GM19043 (cell line): Measurements from ENCODE around the gene TNFRSF14.
A peak's percentile ranks its signal among the peaks of the same experiment; 100 is the strongest.

Source experiments
- ATAC-seq: cut with Tn5 transposase; IDR thresholded peaks from one replicate; pipeline ENCODE4 v1.9.1; 2021; ENCODE audit warnings: low read depth; ENCODE audit not compliant: unreplicated experiment

The TNFRSF14 gene

GRCh38 chr1:2556277-2556677 is at the start of gene TNFRSF14:
TNFRSF14 (plus strand) TSS chr1:2556371; CDS start chr1:2556665, 294 bp downstream.
- peak; percentile 50 for ATAC-seq

- no peak for ATAC-seq
Observed at GRCh38 chr1:2506901-2507565, 49.1 kb upstream of the TNFRSF14 start.

- ATAC-seq = no peak
Observed at GRCh38 chr1:2507744-2508155, 48.4 kb upstream of the TNFRSF14 start.

GRCh38 chr1:2508180-2508579 is 48.0 kb upstream of the TNFRSF14 start:
- no peak for ATAC-seq

DNA sequence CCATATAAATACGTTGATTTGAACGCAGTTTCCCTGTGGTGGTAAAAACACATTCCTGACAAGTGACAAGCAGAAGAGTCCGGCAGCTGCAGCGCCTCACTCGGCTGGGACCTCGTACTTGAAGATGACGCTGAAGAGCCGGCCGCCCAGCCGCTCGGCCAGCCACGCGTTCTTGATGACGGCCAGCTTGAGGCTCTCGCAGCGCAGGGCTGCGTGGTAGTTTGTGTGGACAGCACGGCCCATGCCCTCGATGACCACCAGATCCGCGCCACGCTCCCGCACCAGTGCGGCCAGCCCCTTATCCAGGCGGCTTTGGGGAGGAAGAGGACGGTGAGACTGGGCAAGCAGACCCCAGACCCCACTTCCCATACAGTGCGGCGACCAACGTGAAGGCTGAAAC is 47.4 kb upstream of the TNFRSF14 start:
- no peak for ATAC-seq

GRCh38 chr1:2509589-2509988 is 46.6 kb upstream of the TNFRSF14 start:
- no peak for ATAC-seq

DNA sequence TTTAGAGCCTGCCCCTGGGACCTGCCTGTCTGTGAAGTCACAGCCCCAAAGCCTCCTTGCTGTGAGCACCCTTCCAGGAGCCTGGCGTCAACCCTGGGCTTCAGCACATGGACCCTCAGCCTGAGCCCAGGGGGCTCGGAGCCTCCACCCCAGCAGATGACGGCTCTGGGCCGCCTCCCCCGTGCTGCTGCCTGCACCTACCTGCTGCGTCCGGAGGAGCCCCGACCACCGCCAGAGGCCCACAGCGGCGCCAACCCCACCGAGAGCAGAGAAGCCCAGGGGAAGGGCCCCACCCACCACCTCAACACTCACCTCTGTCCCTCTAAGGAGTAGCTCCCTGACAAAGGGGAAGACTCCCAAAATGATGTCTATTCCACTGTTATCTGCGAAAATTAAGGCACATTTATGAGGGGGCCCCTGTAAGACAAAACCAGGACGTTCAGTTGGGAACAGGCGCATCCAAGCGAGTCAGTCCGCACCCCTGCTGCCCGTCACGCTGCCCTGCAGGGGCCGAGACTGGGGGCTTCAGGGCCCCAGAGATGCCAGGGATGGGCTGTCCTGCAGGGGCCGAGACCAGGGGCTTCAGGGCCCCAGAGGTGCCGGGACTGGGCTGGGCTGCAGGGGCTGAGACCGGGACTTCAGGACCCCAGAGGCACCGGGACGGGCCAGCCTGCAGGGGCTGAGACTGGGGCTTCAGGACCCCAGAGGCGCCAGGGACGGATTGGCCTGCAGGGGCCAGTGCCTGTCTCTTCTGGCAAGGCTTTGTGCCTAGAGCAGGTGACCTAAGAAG is 45.6 kb upstream of the TNFRSF14 start:
- no peak for ATAC-seq

GRCh38 chr1:2512862-2513421 is 43.2 kb upstream of the TNFRSF14 start:
- ATAC-seq = no peak

- ATAC-seq = no peak
Observed at GRCh38 chr1:2513939-2514652, 42.1 kb upstream of the TNFRSF14 start.

DNA sequence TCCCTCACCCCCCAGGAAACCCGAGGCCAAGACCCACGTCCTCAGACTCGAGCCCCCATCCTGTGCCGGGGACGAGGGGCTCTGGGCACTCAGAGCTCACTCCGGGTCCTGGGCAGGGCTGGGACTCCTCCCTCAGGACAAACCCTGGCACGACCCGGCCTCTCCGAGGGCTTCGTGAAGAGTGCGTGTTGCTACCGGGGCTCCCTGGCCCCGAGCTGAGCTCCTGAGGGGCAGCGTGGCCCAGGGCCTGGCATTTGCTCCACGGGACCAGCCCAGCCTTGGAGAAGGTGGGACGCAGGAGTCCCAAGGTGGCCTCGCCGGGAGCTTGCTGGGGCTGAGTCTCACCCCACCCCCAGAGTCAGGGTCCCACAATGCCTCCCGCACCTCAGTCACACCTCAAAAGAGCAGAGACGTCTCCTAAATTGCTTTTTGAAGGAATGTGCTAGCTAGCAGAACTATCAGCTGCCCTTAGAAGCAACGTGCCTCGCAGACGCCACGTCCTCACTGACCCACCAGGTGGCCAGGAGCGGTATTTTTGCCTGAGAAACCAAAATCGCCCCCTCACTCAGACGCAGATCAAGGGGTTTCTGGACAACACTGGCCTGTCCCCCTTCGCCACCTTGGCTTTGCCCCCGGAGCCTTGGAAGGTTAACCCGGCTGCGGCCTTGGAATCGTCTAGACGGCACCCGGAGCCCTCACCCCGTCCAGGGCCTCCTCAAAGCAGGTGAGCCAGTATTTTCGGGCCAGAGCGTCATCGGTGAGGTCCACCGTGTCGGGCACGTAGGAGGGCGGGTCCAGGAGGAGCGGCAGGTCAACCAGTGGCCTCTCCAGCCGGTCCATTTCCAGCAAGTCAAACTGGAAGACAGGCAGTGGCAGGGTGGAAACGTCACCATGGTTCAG is 41.1 kb upstream of the TNFRSF14 start:
- no peak for ATAC-seq

DNA sequence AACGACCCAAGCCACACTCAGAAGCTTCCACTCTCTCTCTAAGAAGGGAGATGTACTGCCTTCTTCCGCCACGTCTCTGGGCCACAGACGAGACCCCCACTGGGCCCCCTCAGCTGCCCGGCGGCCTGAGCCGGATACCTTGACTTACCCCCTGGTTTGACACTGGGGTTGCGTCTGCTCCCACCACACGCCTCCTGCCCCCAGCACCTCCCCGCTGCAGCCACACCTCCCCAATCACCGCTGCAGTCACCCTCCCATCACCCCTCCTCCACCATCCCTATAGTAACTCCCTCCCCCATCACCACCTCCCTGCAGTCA is 40.4 kb upstream of the TNFRSF14 start:
- ATAC-seq = no peak

- ATAC-seq = no peak
Observed at GRCh38 chr1:2516124-2516523, 40.0 kb upstream of the TNFRSF14 start.

GRCh38 chr1:2516946-2517345 is 39.2 kb upstream of the TNFRSF14 start:
- ATAC-seq = no peak

GRCh38 chr1:2517966-2518365 is 38.2 kb upstream of the TNFRSF14 start:
- ATAC-seq = no peak

GRCh38 chr1:2518528-2518927 is 37.6 kb upstream of the TNFRSF14 start:
- no peak for ATAC-seq

DNA sequence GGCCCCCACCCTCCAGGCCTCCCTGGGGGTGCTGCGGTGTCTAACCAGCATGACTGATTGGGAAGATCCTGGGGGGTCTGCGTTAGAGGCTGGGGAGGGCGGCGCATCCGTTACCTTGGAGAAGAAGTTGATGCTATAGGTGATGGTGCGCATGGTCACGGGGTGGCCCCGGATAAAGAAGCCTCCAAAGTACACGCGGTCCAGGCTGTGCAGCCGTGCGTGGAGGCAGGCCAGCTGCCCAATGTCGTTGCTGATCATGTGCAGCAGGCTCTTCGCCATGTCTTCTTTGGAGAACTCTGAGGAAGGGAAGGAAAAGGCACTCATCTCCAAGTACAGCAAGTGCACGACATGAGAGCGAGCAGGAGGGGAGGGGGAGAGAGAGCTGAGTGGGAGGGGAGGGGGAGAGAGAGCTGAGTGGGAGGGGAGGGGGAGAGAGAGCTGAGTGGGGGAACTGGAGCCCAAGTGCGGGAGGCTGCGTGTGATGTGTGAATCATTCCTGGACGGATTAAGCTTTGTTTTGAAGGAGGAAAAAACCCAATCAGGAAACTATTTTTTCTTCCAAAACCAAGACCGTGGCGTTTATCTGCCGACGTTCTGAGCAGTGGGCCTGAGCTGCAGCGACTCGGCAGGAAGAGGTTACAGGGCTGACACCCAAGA is 37.0 kb upstream of the TNFRSF14 start:
- no peak for ATAC-seq

DNA sequence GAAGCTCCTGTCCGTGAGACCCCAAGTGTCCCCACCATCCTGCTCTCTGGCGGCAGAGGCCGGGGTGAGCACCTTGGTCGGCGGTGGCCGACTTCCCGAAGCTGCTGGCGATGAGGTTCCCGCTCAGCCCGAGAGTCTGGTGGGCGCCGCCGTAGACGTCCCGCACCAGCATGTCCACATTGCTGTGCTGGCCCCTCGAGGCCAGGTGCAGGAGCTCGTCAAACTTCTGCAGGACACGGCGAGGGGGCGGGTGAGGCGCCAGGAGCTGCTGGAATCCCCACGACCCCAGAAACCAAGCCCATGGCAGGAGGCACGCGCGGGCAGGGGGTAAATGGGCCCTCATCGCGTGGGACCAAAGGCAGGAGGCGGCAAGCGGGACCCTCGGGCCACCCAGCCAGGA is 36.4 kb upstream of the TNFRSF14 start:
- ATAC-seq = no peak

GRCh38 chr1:2520206-2520605 is 36.0 kb upstream of the TNFRSF14 start:
- ATAC-seq = no peak

GRCh38 chr1:2520806-2521205 is 35.4 kb upstream of the TNFRSF14 start:
- ATAC-seq = no peak

DNA sequence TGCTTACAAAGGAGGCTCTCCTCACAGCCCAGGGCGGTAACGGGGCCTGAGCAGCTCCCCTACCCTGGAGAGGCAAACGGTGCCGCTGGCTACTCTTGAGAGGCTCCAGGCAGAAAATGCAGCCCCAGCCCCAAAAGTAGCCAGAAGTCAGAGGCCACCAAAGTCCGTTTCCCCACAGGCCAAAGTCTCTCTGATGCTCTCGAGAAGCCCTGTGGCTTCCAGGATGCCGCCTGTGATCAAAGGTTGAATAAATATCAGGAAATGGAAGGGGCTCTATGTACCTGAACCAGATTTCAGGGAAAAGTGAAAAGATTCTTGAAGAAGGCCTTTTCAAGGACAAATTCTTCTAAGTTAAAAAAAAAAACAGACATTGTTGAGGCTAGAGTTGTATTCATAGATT is 33.9 kb upstream of the TNFRSF14 start:
- ATAC-seq = no peak
